ENCODE results near the gene MPZL2. TPM values are rescaled to one million over a fixed set of nuclear protein-coding genes. Genes with fewer than 3 reads are reported as not detected.
A peak's percentile ranks its signal among the peaks of the same experiment; 100 is the strongest.

Gene MPZL2
- total RNA-seq, 1 experiment from 2014 or later = 51.5 TPM

GRCh38 chr11:118286545-118286944, 22.4 kb upstream of the MPZL2 start:
- Histone ChIP-seq H4K20me1 (ENCODE audit: low read length) (no peaks in the 10 kb centered on the region), H3K9me2 (replicated peaks; ENCODE audit: low read length) (no peaks in the 10 kb centered on the region), H3F3A (ENCODE audit: low read length, unreplicated experiment) (no peaks in the 10 kb centered on the region), H3K27ac (ENCODE audit: low read length) (peak overlapping the region; percentile 13; the same call in 1 of the 2 replicates), H3K9ac (ENCODE audit: low read length) (no peak overlapping the region), H3K4me1 (ENCODE audit: insufficient read depth, low read length) (peaks cover 23% of the 10 kb centered on the region), H3K79me2 (ENCODE audit: low read length) (no peaks in the 10 kb centered on the region), H3K9me3 (ENCODE audit: low read length) (no peaks in the 10 kb centered on the region), H3K4me2 (ENCODE audit: low read length) (peak overlapping the region; percentile 67), H3K4me3 (ENCODE audit: low read length) (peak overlapping the region; percentile 32; the same call in 1 of the 2 replicates), H3K27me3 (ENCODE audit: low read length) (no peaks in the 10 kb centered on the region), H2AFZ (ENCODE audit: low read length) (no peak overlapping the region), H3K36me3 (ENCODE audit: low read depth, low read length) (no peaks in the 10 kb centered on the region)
- ChIA-PET CTCF (interaction anchor here (0.6 kb wide), 2 partner anchors 15 to 88 kb away, joined by 3 to 10 read pairs; no protein-coding TSS in a partner anchor), POLR2A (ENCODE audit: unreplicated experiment) (interaction anchor here (0.6 to 0.7 kb wide), 2 partner anchors 14 to 18 kb away, joined by 3 read pairs; no protein-coding TSS in a partner anchor)
- intact Hi-C loops (cut with micrococcal nuclease) = no loop called here
- BruUV-seq (replicated peaks) = no TSS peak
- no peak for DNase-seq
- TF ChIP-seq, protein P1, sequence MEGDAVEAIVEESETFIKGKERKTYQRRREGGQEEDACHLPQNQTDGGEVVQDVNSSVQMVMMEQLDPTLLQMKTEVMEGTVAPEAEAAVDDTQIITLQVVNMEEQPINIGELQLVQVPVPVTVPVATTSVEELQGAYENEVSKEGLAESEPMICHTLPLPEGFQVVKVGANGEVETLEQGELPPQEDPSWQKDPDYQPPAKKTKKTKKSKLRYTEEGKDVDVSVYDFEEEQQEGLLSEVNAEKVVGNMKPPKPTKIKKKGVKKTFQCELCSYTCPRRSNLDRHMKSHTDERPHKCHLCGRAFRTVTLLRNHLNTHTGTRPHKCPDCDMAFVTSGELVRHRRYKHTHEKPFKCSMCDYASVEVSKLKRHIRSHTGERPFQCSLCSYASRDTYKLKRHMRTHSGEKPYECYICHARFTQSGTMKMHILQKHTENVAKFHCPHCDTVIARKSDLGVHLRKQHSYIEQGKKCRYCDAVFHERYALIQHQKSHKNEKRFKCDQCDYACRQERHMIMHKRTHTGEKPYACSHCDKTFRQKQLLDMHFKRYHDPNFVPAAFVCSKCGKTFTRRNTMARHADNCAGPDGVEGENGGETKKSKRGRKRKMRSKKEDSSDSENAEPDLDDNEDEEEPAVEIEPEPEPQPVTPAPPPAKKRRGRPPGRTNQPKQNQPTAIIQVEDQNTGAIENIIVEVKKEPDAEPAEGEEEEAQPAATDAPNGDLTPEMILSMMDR (conservative IDR thresholded peaks at IDR 0.05; ENCODE audit: low read depth, low read length) = no peak
- TF ChIP-seq EZH2 (IDR thresholded peaks at IDR 0.05; ENCODE audit: low read length, unreplicated experiment) (no peak), EZH2phosphoT487 (IDR thresholded peaks at IDR 0.05; ENCODE audit: borderline replicate concordance, low read length) (no peak)
- ATAC-seq = peak; percentile 28

- Histone ChIP-seq H3K4me1 (ENCODE audit: insufficient read depth, low read length) (peaks cover 17% of the 10 kb centered on the region), H3K9me2 (replicated peaks; ENCODE audit: low read length) (no peaks in the 10 kb centered on the region), H3K27ac (ENCODE audit: low read length) (no peak overlapping the region), H3K36me3 (ENCODE audit: low read depth, low read length) (no peaks in the 10 kb centered on the region), H3K79me2 (ENCODE audit: low read length) (no peaks in the 10 kb centered on the region), H3K4me2 (ENCODE audit: low read length) (no peak overlapping the region), H2AFZ (ENCODE audit: low read length) (no peak overlapping the region), H3K9me3 (ENCODE audit: low read length) (no peaks in the 10 kb centered on the region), H4K20me1 (ENCODE audit: low read length) (no peaks in the 10 kb centered on the region), H3F3A (ENCODE audit: low read length, unreplicated experiment) (no peaks in the 10 kb centered on the region), H3K9ac (ENCODE audit: low read length) (no peak overlapping the region), H3K4me3 (ENCODE audit: low read length) (no peak overlapping the region), H3K27me3 (ENCODE audit: low read length) (no peaks in the 10 kb centered on the region)
- BruUV-seq (replicated peaks) = no TSS peak
- ChIA-PET POLR2A (ENCODE audit: unreplicated experiment) (no interaction called here), CTCF (interaction anchor here (0.6 kb wide), 1 partner anchor 12 kb away, joined by 3 read pairs; no protein-coding TSS in a partner anchor)
- DNase-seq (no peak), ATAC-seq (no peak)
- TF ChIP-seq, protein P1 (conservative IDR thresholded peaks at IDR 0.05; ENCODE audit: low read depth, low read length) = no peak
- TF ChIP-seq EZH2 (IDR thresholded peaks at IDR 0.05; ENCODE audit: low read length, unreplicated experiment) (no peak), EZH2phosphoT487 (IDR thresholded peaks at IDR 0.05; ENCODE audit: borderline replicate concordance, low read length) (no peak)
- intact Hi-C loops (cut with micrococcal nuclease) = no loop called here
Measured at GRCh38 chr11:118283756-118284350, 19.8 kb upstream of the MPZL2 start.

DNA sequence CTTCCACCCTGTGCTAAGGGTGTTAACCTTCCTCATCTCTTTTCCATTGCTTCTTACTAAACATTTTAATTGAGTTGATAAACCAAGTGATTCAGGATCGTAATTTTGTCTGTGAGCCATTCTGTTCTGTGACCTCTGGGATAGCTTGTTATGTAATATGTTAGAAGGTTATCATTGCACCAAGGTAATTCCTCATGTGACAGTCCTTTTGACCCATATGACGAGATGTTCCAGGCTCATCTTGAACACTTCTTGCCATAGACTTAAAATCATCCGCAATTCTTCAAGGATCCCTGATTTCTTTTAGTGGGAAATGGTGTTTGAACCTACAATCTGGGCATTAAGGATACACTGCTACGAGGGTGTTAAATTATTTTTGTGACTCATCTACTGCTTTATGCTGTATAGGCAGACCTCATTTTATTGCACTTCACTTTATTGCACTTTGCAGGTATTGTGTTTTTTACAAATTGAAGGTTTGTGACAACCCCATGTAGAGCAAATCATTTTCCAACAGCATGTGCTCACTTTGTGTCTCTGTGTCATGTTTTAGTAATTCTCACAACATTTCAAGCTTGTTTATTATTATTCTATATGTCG, 19.0 kb upstream of the MPZL2 start:
- CTCF ChIA-PET = no interaction called here
- no peak overlapping the region for H3K4me3 ChIP-seq (ENCODE audit: low read length)
- no peaks in the 10 kb centered on the region for H3K79me2 ChIP-seq (ENCODE audit: low read length)
- intact Hi-C loops (cut with micrococcal nuclease) = no loop called here
- no peaks in the 10 kb centered on the region for H4K20me1 ChIP-seq (ENCODE audit: low read length)
- H3K9me3 ChIP-seq (ENCODE audit: low read length) = no peaks in the 10 kb centered on the region
- no peak overlapping the region for H3K27ac ChIP-seq (ENCODE audit: low read length)
- H3K9me2 ChIP-seq (replicated peaks; ENCODE audit: low read length) = no peaks in the 10 kb centered on the region
- DNase-seq (no peak), ATAC-seq (no peak)
- TF ChIP-seq EZH2 (IDR thresholded peaks at IDR 0.05; ENCODE audit: low read length, unreplicated experiment) = no peak
- TF ChIP-seq, protein P1 (conservative IDR thresholded peaks at IDR 0.05; ENCODE audit: low read depth, low read length) = no peak
- no TSS peak for BruUV-seq (replicated peaks)
- H2AFZ ChIP-seq (ENCODE audit: low read length) = no peak overlapping the region
- POLR2A ChIA-PET (ENCODE audit: unreplicated experiment) = no interaction called here
- H3K9ac ChIP-seq (ENCODE audit: low read length) = no peak overlapping the region
- no peaks in the 10 kb centered on the region for H3K36me3 ChIP-seq (ENCODE audit: low read depth, low read length)
- no peaks in the 10 kb centered on the region for H3K27me3 ChIP-seq (ENCODE audit: low read length)
- no peaks in the 10 kb centered on the region for H3F3A ChIP-seq (ENCODE audit: low read length, unreplicated experiment)
- peaks cover 18% of the 10 kb centered on the region for H3K4me1 ChIP-seq (ENCODE audit: insufficient read depth, low read length)
- no peak overlapping the region for H3K4me2 ChIP-seq (ENCODE audit: low read length)
